Tracheal epithelial cell (primary cell): ENCODE measurements around the gene FAM162B. TPM values are rescaled to one million over a fixed set of nuclear protein-coding genes. Genes with fewer than 3 reads are reported as not detected.

ENCODE experiments used
- total RNA-seq: library from RNA; depleted of rRNA; stranded (reverse); fragments of >200 nt; gene quantifications from 2 replicates; pipeline ENCODE4 v1.2.1, GENCODE V29; 2014

FAM162B gene
- not detected in 2 replicates for total RNA-seq

GRCh38 chr6:116764961-116765841, at the start of gene FAM162B:
FAM162B (minus strand) TSS chr6:116765719; CDS start chr6:116765576, 143 bp downstream.

Other genes with a start within 250 kb of the FAM162B start
- not detected in 2 replicates for gene TRAPPC3L, start 220.0 kb downstream of the FAM162B start, total RNA-seq
- gene CALHM4, start 212.0 kb downstream of the FAM162B start, total RNA-seq: not detected in 2 replicates
- 13.3 and 19.4 TPM in 2 replicates for gene RWDD1, start 194.2 kb downstream of the FAM162B start, total RNA-seq
- under 0.01 TPM in 1 of 2 replicates, not detected in the other for gene RSPH4A, start 149.2 kb downstream of the FAM162B start, total RNA-seq
- gene ZUP1, start 97.0 kb downstream of the FAM162B start, total RNA-seq: 15.4 and 21.1 TPM in 2 replicates
- 5.3 and 6.6 TPM in 2 replicates for gene KPNA5, start 84.5 kb downstream of the FAM162B start, total RNA-seq
- gene GPRC6A, start 63.4 kb upstream of the FAM162B start, total RNA-seq: under 0.01 TPM in 1 of 2 replicates, not detected in the other
- not detected in 2 replicates for gene RFX6, start 111.5 kb upstream of the FAM162B start, total RNA-seq